Neural crest cell (in vitro differentiated cells): ENCODE measurements around the gene NR3C1. TPM values are rescaled to one million over a fixed set of nuclear protein-coding genes. Genes with fewer than 3 reads are reported as not detected.

ENCODE experiments used
- DNase-seq: peaks from one replicate; pipeline ENCODE4 v3.0.0; 2021; ENCODE audit warnings: low read depth, mixed read lengths, low spot score
- H3K27ac Mint-ChIP-seq: one replicate; pipeline ENCODE4 v1.8.0; 2021; ENCODE audit warnings: mild to moderate bottlenecking, mixed read lengths; ENCODE audit not compliant: unreplicated experiment
- H3K27me3 Mint-ChIP-seq: 2 replicates; pipeline ENCODE4 v1.8.0; 2021; ENCODE audit warnings: low read depth, mild to moderate bottlenecking, mixed read lengths
- H3K36me3 Mint-ChIP-seq: 2 replicates; pipeline ENCODE4 v1.8.0; 2021; ENCODE audit warnings: low read depth, mild to moderate bottlenecking, mixed read lengths
- H3K4me1 Mint-ChIP-seq: 2 replicates; pipeline ENCODE4 v1.8.0; 2021; ENCODE audit warnings: mixed read lengths
- H3K4me3 Mint-ChIP-seq: one replicate; pipeline ENCODE4 v1.8.0; 2021; ENCODE audit warnings: mild to moderate bottlenecking, mixed read lengths
- H3K9me3 Mint-ChIP-seq: 2 replicates; pipeline ENCODE4 v1.8.0; 2021; ENCODE audit warnings: mixed read lengths
- CTCF ChIP-seq: fragments of 200-600 bp; sonication (generic); conservative IDR thresholded peaks from 2 replicates; pipeline ENCODE4 v1.5.0; 2021; ENCODE audit warnings: antibody characterized with exemption, mild to moderate bottlenecking
- total RNA-seq: library from RNA; stranded (reverse); gene quantifications from 2 replicates; pipeline ENCODE4 v1.2.1, GENCODE V29; 2021

Gene NR3C1
- total RNA-seq, 1 donor from 2014 or later = 1.8 TPM

- TF ChIP-seq CTCF = no peak
- Mint-ChIP-seq H3K36me3 (no peaks in the 10 kb centered on the region), H3K4me3 (no peak overlapping the region), H3K27ac (no peak overlapping the region), H3K4me1 (no peaks in the 10 kb centered on the region), H3K27me3 (no peaks in the 10 kb centered on the region), H3K9me3 (no peaks in the 10 kb centered on the region)
- DNase-seq = no peak
These were observed 88.8 kb downstream of the NR3C1 start for GRCh38 chr5:143314659-143315058.

GRCh38 chr5:143314099-143314498 is 89.4 kb downstream of the NR3C1 start:
- H3K4me3 Mint-ChIP-seq = no peak overlapping the region
- H3K9me3 Mint-ChIP-seq = no peaks in the 10 kb centered on the region
- H3K27me3 Mint-ChIP-seq = no peaks in the 10 kb centered on the region
- H3K27ac Mint-ChIP-seq = no peak overlapping the region
- H3K36me3 Mint-ChIP-seq = no peaks in the 10 kb centered on the region
- DNase-seq = no peak
- no peak for TF ChIP-seq CTCF
- no peaks in the 10 kb centered on the region for H3K4me1 Mint-ChIP-seq

GRCh38 chr5:143313298-143313852 is 90.1 kb downstream of the NR3C1 start:
- Mint-ChIP-seq H3K27me3 (no peaks in the 10 kb centered on the region), H3K9me3 (no peaks in the 10 kb centered on the region), H3K4me1 (no peaks in the 10 kb centered on the region), H3K4me3 (no peak overlapping the region), H3K27ac (no peak overlapping the region), H3K36me3 (no peaks in the 10 kb centered on the region)
- no peak for DNase-seq
- no peak for TF ChIP-seq CTCF

- no peaks in the 10 kb centered on the region for H3K27me3 Mint-ChIP-seq
- DNase-seq = no peak
- H3K9me3 Mint-ChIP-seq = no peaks in the 10 kb centered on the region
- no peak overlapping the region for H3K4me3 Mint-ChIP-seq
- H3K36me3 Mint-ChIP-seq = no peaks in the 10 kb centered on the region
- TF ChIP-seq CTCF = no peak
- no peaks in the 10 kb centered on the region for H3K4me1 Mint-ChIP-seq
- no peak overlapping the region for H3K27ac Mint-ChIP-seq
These were observed 90.7 kb downstream of the NR3C1 start for GRCh38 chr5:143312822-143313221.

- Mint-ChIP-seq H3K4me1 (no peaks in the 10 kb centered on the region), H3K9me3 (no peaks in the 10 kb centered on the region), H3K4me3 (no peak overlapping the region), H3K27ac (no peak overlapping the region), H3K27me3 (no peaks in the 10 kb centered on the region), H3K36me3 (no peaks in the 10 kb centered on the region)
- no peak for DNase-seq
- no peak for TF ChIP-seq CTCF
These were observed 91.5 kb downstream of the NR3C1 start for GRCh38 chr5:143311955-143312354.
